Ishikawa (cell line): ENCODE data around the gene NETO2.

Experiments
- CREB1 ChIP-seq: IDR thresholded peaks from 2 replicates; pipeline ENCODE4 v1.6.1; 2012; ENCODE audit warnings: low read depth
- EGR1 ChIP-seq: IDR thresholded peaks from 2 replicates; pipeline ENCODE4 v1.6.1; 2012
- EP300 ChIP-seq: IDR thresholded peaks from 2 replicates; pipeline ENCODE4 v1.6.1; 2012; ENCODE audit warnings: borderline replicate concordance
- FOXM1 ChIP-seq: IDR thresholded peaks from 2 replicates; pipeline ENCODE4 v1.6.1; 2012; ENCODE audit warnings: low read depth, borderline replicate concordance
- NFIC ChIP-seq: IDR thresholded peaks from 2 replicates; pipeline ENCODE4 v1.6.1; 2012
- RAD21 ChIP-seq: IDR thresholded peaks from 2 replicates; pipeline ENCODE4 v1.6.1; 2012; ENCODE audit warnings: low read depth
- TEAD4 ChIP-seq: IDR thresholded peaks from 2 replicates; pipeline ENCODE4 v1.6.1; 2012
- YY1 ChIP-seq: IDR thresholded peaks from 2 replicates; pipeline ENCODE4 v1.6.1; 2012; ENCODE audit warnings: low read depth
- TF ChIP-seq, protein P1 (sequence below): IDR thresholded peaks from 2 replicates; pipeline ENCODE4 v1.6.1; 2012; ENCODE audit warnings: low read depth, mild to moderate bottlenecking

DNA sequence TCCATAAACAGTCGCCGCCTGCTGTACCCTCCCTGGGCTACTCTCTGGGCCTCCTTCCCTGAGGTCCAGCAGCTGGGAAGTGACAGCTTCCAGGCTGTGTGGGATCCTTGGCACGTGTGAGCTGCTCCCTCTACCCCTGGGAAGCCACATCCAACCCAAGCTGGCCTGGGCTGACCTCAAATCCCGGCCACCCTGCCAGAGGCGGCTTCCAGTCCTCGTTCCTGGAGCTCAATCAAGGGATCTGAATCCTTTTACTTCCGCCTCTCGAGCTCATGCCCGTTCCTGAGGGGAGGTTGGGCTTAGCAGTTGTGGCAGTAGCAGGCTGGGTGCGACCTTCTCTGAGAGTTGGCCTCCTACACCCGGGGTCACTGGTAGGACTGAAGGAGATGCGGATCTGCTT lies 82.5 kb downstream of the NETO2 start:
- TF ChIP-seq EP300 (no peak), TEAD4 (no peak), RAD21 (no peak), NFIC (no peak), EGR1 (no peak), YY1 (no peak), FOXM1 (no peak), CREB1 (no peak)
- TF ChIP-seq, protein P1, sequence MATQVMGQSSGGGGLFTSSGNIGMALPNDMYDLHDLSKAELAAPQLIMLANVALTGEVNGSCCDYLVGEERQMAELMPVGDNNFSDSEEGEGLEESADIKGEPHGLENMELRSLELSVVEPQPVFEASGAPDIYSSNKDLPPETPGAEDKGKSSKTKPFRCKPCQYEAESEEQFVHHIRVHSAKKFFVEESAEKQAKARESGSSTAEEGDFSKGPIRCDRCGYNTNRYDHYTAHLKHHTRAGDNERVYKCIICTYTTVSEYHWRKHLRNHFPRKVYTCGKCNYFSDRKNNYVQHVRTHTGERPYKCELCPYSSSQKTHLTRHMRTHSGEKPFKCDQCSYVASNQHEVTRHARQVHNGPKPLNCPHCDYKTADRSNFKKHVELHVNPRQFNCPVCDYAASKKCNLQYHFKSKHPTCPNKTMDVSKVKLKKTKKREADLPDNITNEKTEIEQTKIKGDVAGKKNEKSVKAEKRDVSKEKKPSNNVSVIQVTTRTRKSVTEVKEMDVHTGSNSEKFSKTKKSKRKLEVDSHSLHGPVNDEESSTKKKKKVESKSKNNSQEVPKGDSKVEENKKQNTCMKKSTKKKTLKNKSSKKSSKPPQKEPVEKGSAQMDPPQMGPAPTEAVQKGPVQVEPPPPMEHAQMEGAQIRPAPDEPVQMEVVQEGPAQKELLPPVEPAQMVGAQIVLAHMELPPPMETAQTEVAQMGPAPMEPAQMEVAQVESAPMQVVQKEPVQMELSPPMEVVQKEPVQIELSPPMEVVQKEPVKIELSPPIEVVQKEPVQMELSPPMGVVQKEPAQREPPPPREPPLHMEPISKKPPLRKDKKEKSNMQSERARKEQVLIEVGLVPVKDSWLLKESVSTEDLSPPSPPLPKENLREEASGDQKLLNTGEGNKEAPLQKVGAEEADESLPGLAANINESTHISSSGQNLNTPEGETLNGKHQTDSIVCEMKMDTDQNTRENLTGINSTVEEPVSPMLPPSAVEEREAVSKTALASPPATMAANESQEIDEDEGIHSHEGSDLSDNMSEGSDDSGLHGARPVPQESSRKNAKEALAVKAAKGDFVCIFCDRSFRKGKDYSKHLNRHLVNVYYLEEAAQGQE = no peak
